Breast epithelium (tissue), 4 donors: ENCODE data around the gene PRDM16. TPM values are rescaled to one million over a fixed set of nuclear protein-coding genes. Genes with fewer than 3 reads are reported as not detected.

Experiments
- DNase-seq, 2 donors: peaks; one replicate each; pipeline ENCODE4 v3.0.0-alpha.2; 2019; ENCODE audit warnings: low spot score in 2 of 2
- H3K27ac ChIP-seq, 2 donors: fragments of 200-600 bp; sonication (generic) in 1 of 2; one replicate each; pipeline ENCODE4 v1.5.1; 2016 to 2019; ENCODE audit warnings: mild to moderate bottlenecking in 1 of 2
- H3K27me3 ChIP-seq, 2 donors: fragments of 200-600 bp; sonication (generic) in 1 of 2; one replicate each; pipeline versions ENCODE4 v1.5.1 to v1.6.0; 2017 to 2019; ENCODE audit warnings: control low read depth in 1 of 2, mild to moderate bottlenecking in 1 of 2
- H3K36me3 ChIP-seq: fragments of 200-600 bp; one replicate; pipeline ENCODE4 v1.5.1; 2019
- H3K4me1 ChIP-seq, 2 donors: fragments of 200-600 bp; sonication (generic); one replicate each; pipeline ENCODE4 v1.5.1; 2016 to 2019; ENCODE audit warnings: control low read depth in 1 of 2
- H3K4me3 ChIP-seq, 3 donors: fragments of 200-600 bp; sonication (generic); 1 replicate in 2 of 3; 2 replicates in 1 of 3; pipeline ENCODE4 v1.5.1; 2016 to 2019; ENCODE audit warnings: mild to moderate bottlenecking in 3 of 3, moderate library complexity in 2 of 3
- H3K9me3 ChIP-seq, 2 donors: fragments of 200-600 bp; sonication (generic) in 1 of 2; one replicate each; pipeline ENCODE4 v1.5.1; 2016 to 2019; ENCODE audit warnings: control low read depth in 1 of 2
- CTCF ChIP-seq, 3 donors: fragments of 450-650 bp; IDR thresholded peaks; one replicate each; pipeline ENCODE4 v1.5.1; 2016 to 2017; ENCODE audit warnings: antibody characterized with exemption in 3 of 3, mild to moderate bottlenecking in 3 of 3, moderate library complexity in 3 of 3
- POLR2A ChIP-seq: fragments of 450-650 bp; IDR thresholded peaks from one replicate; pipeline ENCODE4 v1.6.1; 2016; ENCODE audit warnings: antibody characterized with exemption, mild to moderate bottlenecking, moderate library complexity
- POLR2AphosphoS5 ChIP-seq, 3 donors: sonication (generic); formaldehyde crosslinking; IDR thresholded peaks; one replicate each; pipeline ENCODE4 v1.6.1; 2017; ENCODE audit warnings: antibody characterized with exemption in 3 of 3
- intact Hi-C: fragments of 100-400 bp; cut with DNase I; formaldehyde crosslinking; loops from one replicate; pipeline ENCODE4 v1.15.1; 2023; ENCODE audit warnings: low total_unique reads
- total RNA-seq, 3 donors: library from RNA; depleted of rRNA; stranded (reverse); fragments of >200 nt; gene quantifications; one replicate each; pipeline ENCODE4 v1.1.0, GENCODE V29; 2016

PRDM16 gene
- total RNA-seq, 3 donors from 2014 or later, result 0.48 to 3.8 (median 3.6) TPM

GRCh38 chr1:3075666-3076362 is 6.8 kb downstream of the PRDM16 start:
- intact Hi-C loops, result no loop called here
- Histone ChIP-seq H3K4me1 (no peaks in the 10 kb centered on the region), H3K9me3 (no peaks in the 10 kb centered on the region), H3K4me3 (no peak overlapping the region), H3K36me3 (no peaks in the 10 kb centered on the region), H3K27ac (no peak overlapping the region), H3K27me3 (peaks cover 7 to 72% of the 10 kb centered on the region in 2 donors)
- no peak for DNase-seq
- no peak for TF ChIP-seq CTCF (IDR thresholded peaks at IDR 0.05)
- no peak for TF ChIP-seq POLR2AphosphoS5 (IDR thresholded peaks at IDR 0.05)
- TF ChIP-seq POLR2A, result no peak

- H3K27me3 ChIP-seq, result peaks cover 7 to 71% of the 10 kb centered on the region in 2 donors
- no peak for TF ChIP-seq POLR2A
- H3K4me1 ChIP-seq, result no peaks in the 10 kb centered on the region
- H3K9me3 ChIP-seq, result no peaks in the 10 kb centered on the region
- H3K36me3 ChIP-seq, result no peaks in the 10 kb centered on the region
- H3K4me3 ChIP-seq, result no peak overlapping the region
- no peak for DNase-seq
- intact Hi-C loops, result no loop called here
- no peak overlapping the region for H3K27ac ChIP-seq
Observed at GRCh38 chr1:3076363-3076740, 7.3 kb downstream of the PRDM16 start.

GRCh38 chr1:3077081-3077480 is 8.1 kb downstream of the PRDM16 start:
- no peak for DNase-seq
- H3K27me3 ChIP-seq, result peaks cover 7 to 65% of the 10 kb centered on the region in 2 donors
- H3K27ac ChIP-seq, result no peak overlapping the region
- TF ChIP-seq POLR2AphosphoS5 (IDR thresholded peaks at IDR 0.05), result no peak
- no peak for TF ChIP-seq POLR2A
- no peak for TF ChIP-seq CTCF (IDR thresholded peaks at IDR 0.05)
- H3K36me3 ChIP-seq, result no peaks in the 10 kb centered on the region
- no peak overlapping the region for H3K4me3 ChIP-seq
- intact Hi-C loops, result no loop called here
- no peaks in the 10 kb centered on the region for H3K9me3 ChIP-seq
- H3K4me1 ChIP-seq, result no peaks in the 10 kb centered on the region

- no peak for DNase-seq
- intact Hi-C loops, result no loop called here
- Histone ChIP-seq H3K4me1 (no peaks in the 10 kb centered on the region), H3K27ac (no peak overlapping the region), H3K36me3 (no peaks in the 10 kb centered on the region), H3K9me3 (no peaks in the 10 kb centered on the region), H3K4me3 (no peak overlapping the region), H3K27me3 (peaks cover 7 to 60% of the 10 kb centered on the region in 2 donors)
- TF ChIP-seq CTCF (IDR thresholded peaks at IDR 0.05) (no peak), POLR2AphosphoS5 (IDR thresholded peaks at IDR 0.05) (no peak), POLR2A (no peak)
Observed at GRCh38 chr1:3077561-3077960, 8.6 kb downstream of the PRDM16 start.

GRCh38 chr1:3078430-3078861 is 9.4 kb downstream of the PRDM16 start:
- H3K9me3 ChIP-seq, result no peaks in the 10 kb centered on the region
- H3K4me3 ChIP-seq, result no peak overlapping the region
- DNase-seq, result no peak
- H3K4me1 ChIP-seq, result no peaks in the 10 kb centered on the region
- no peaks in the 10 kb centered on the region for H3K36me3 ChIP-seq
- TF ChIP-seq POLR2A (no peak), POLR2AphosphoS5 (IDR thresholded peaks at IDR 0.05) (no peak), CTCF (IDR thresholded peaks at IDR 0.05) (no peak)
- intact Hi-C loops, result no loop called here
- H3K27me3 ChIP-seq, result peaks cover 3 to 51% of the 10 kb centered on the region in 2 donors
- no peak overlapping the region for H3K27ac ChIP-seq
